K562 (cell line): ENCODE measurements around the gene EGLN3. TPM values are rescaled to one million over a fixed set of nuclear protein-coding genes. Genes with fewer than 3 reads are reported as not detected.

ENCODE experiments used
- ATAC-seq: fragments of 200-7000 bp; cut with Tn5 transposase; 3 replicates; pipeline ENCODE4 v1.9.1; 2020; ENCODE audit warnings: moderate library complexity
- BruUV-seq: library from RNA; stranded (reverse); fragments of 400-500 nt; replicated peaks from 2 replicates; lab custom pipeline; 2021; lab: Mats Ljungman, UMichigan
- CTCF ChIA-PET: fragments of 300-600 bp; formaldehyde crosslinking; extraction: SDS; loops from one replicate; lab custom pipeline; 2021; ENCODE audit warnings: low intra/inter-chr PET ratio; lab: Yijun Ruan, JAX
- POLR2A ChIA-PET: fragments of 300-600, 350-650 bp; sonication (Branson Sonifier 250); formaldehyde crosslinking; extraction: SDS; loops from one replicate; lab custom pipeline; 2021; ENCODE audit warnings: antibody characterized with exemption, inconsistent platforms; lab: Yijun Ruan, JAX
- DNase-seq, 4 experiments: peaks; one replicate each; pipeline versions ENCODE4 v3.0.0 to v3.0.0-alpha.2; 2011 to 2018; ENCODE audit warnings: low spot score in 3 of 4, mixed read lengths in 3 of 4; ENCODE audit errors: extremely low read depth in 1 of 4
- FAIRE-seq: peaks from 2 replicates; lab custom pipeline; 2011; peaks lifted over from hg19 to GRCh38; lab: Jason Lieb, UNC
- H2AFZ ChIP-seq: 2 replicates; pipeline ENCODE4 v1.6.0; 2011; ENCODE audit warnings: low read depth, low read length, control low read depth, inconsistent platforms
- H3K27ac ChIP-seq: fragments of 200-600 bp; 3 replicates; pipeline ENCODE4 v1.8.0; 2011; ENCODE audit warnings: low read depth, mild to moderate bottlenecking, control low read depth, inconsistent platforms, low read length, moderate library complexity, mixed read lengths; ENCODE audit errors: extremely low read depth
- H3K27me3 ChIP-seq, 2 experiments: fragments of 300-600 bp in 1 of 2; 2 replicates in 1 of 2; 3 replicates in 1 of 2; pipeline versions ENCODE4 v1.6.0 to v1.8.0; 2011; ENCODE audit warnings: inconsistent platforms in 2 of 2, low read length in 2 of 2, mild to moderate bottlenecking in 1 of 2, mixed read lengths in 1 of 2, moderate library complexity in 1 of 2; ENCODE audit not compliant: control insufficient read depth in 2 of 2, insufficient read depth in 2 of 2
- H3K36me3 ChIP-seq: fragments of 300-600 bp; 3 replicates; pipeline ENCODE4 v1.8.0; 2011; ENCODE audit warnings: mild to moderate bottlenecking, low read length, inconsistent platforms; ENCODE audit not compliant: control insufficient read depth, insufficient read depth
- H3K4me1 ChIP-seq, 2 experiments: fragments of 200-600 bp in 1 of 2; replicated peaks in 1 of 2; 2 replicates in 1 of 2; 3 replicates in 1 of 2; pipeline versions ENCODE4 v1.5.1 to v1.8.0; 2011; ENCODE audit warnings: inconsistent platforms in 2 of 2, low read length in 2 of 2, mild to moderate bottlenecking in 1 of 2, mixed read lengths in 1 of 2, moderate library complexity in 1 of 2; ENCODE audit not compliant: control insufficient read depth in 2 of 2, insufficient read depth in 2 of 2
- H3K4me2 ChIP-seq: 2 replicates; pipeline ENCODE4 v1.6.1; 2011; ENCODE audit warnings: low read length, control low read depth, inconsistent platforms, mixed read lengths; ENCODE audit not compliant: insufficient read depth
- H3K4me3 ChIP-seq: fragments of 200-600 bp; sonication (generic), shearing (Covaris generic); 2 replicates; pipeline ENCODE4 v1.5.1; 2016; ENCODE audit warnings: control low read depth, inconsistent platforms
- H3K79me2 ChIP-seq: fragments of 200-600 bp; 3 replicates; pipeline ENCODE4 v1.8.0; 2011; ENCODE audit warnings: low read length, inconsistent platforms; ENCODE audit not compliant: control insufficient read depth, insufficient read depth
- H3K9ac ChIP-seq, 2 experiments: 2 replicates each; pipeline versions ENCODE4 v1.6.0 to v1.6.1; 2011; ENCODE audit warnings: low read depth in 2 of 2, low read length in 2 of 2, control low read depth in 1 of 2, inconsistent platforms in 1 of 2, mild to moderate bottlenecking in 1 of 2, mixed read lengths in 1 of 2; ENCODE audit not compliant: insufficient read depth in 1 of 2
- H3K9me1 ChIP-seq: one replicate; pipeline ENCODE4 v1.6.0; 2011; ENCODE audit warnings: inconsistent platforms, mild to moderate bottlenecking, low read length, moderate library complexity; ENCODE audit not compliant: control insufficient read depth, insufficient read depth
- H3K9me3 ChIP-seq: replicated peaks from 2 replicates; pipeline ENCODE4 v1.5.1; 2011; ENCODE audit warnings: low read depth, low read length, inconsistent platforms; ENCODE audit not compliant: control insufficient read depth, insufficient read depth
- H4K20me1 ChIP-seq: replicated peaks from 2 replicates; pipeline ENCODE4 v1.6.1; 2011; ENCODE audit warnings: low read length, inconsistent platforms, mixed read lengths; ENCODE audit not compliant: control insufficient read depth, insufficient read depth
- CHD4 ChIP-seq: fragments of 200-600 bp; sonication (generic); IDR thresholded peaks from 3 replicates; pipeline ENCODE4 v1.6.1; 2012; ENCODE audit warnings: low read depth, mild to moderate bottlenecking, mixed read lengths, low read length, inconsistent platforms; ENCODE audit not compliant: insufficient read depth, insufficient replicate concordance, poor library complexity, severe bottlenecking
- COPS2 ChIP-seq: fragments of 450-650 bp; conservative IDR thresholded peaks from 2 replicates; pipeline ENCODE4 v1.6.1; 2016; ENCODE audit warnings: mild to moderate bottlenecking, moderate library complexity
- ESRRA ChIP-seq: fragments of 450-650 bp; IDR thresholded peaks from 2 replicates; pipeline ENCODE4 v1.6.1; 2014; ENCODE audit warnings: low read depth, mild to moderate bottlenecking, moderate library complexity, borderline replicate concordance
- L3MBTL2 ChIP-seq: fragments of 450-650 bp; IDR thresholded peaks from 2 replicates; pipeline ENCODE4 v1.6.1; 2016; ENCODE audit warnings: mild to moderate bottlenecking, moderate library complexity
- NELFE ChIP-seq: IDR thresholded peaks from 2 replicates; pipeline ENCODE4 v1.6.1; 2011; ENCODE audit warnings: mild to moderate bottlenecking; ENCODE audit not compliant: insufficient read depth, insufficient read length
- PPARD ChIP-seq: fragments of 250-450 bp; sonication (Bioruptor Pico); IDR thresholded peaks from 2 replicates; pipeline ENCODE4 v1.8.0; 2022; ENCODE audit warnings: inconsistent platforms, mild to moderate bottlenecking, moderate library complexity
- PRPF4 ChIP-seq: fragments of 200-400 bp; formaldehyde crosslinking; IDR thresholded peaks from one replicate; pipeline ENCODE4 v1.6.1; 2017; ENCODE audit warnings: low read length, low read depth, mild to moderate bottlenecking; ENCODE audit not compliant: insufficient read depth, poor library complexity, severe bottlenecking
- WGBS: fragments of 100-300 bp; shearing (Covaris generic); methylation state at CpG from one replicate; pipeline ENCODE4 v1.1.6; 2016; ENCODE audit warnings: low coverage, mixed read lengths; ENCODE audit not compliant: insufficient coverage; ENCODE audit errors: missing lambda C conversion rate; 5-methylcytosine and 5-hydroxymethylcytosine counted together
- in situ Hi-C: fragments of 300-500 bp; cut with MboI; formaldehyde crosslinking; loops from 4 replicates; pipeline ENCODE4 v1.15.0; 2018; ENCODE audit warnings: inconsistent platforms, mixed read lengths
- intact Hi-C: fragments of 100-400 bp; cut with micrococcal nuclease; formaldehyde crosslinking; loops from 2 replicates; pipeline ENCODE4 v1.14.2; 2022
- polyA plus RNA-seq, 8 experiments: library from polyadenylated mRNA; depleted of rRNA in 4 of 8; stranded (reverse) in 5 of 8; unstranded in 3 of 8; fragments of >200 nt; fragmentation: Nextera tagmentation in 2 of 8; fragmentation: Illumina TruSeq in 1 of 8; extraction: Ambion mirVana in 2 of 8; extraction: Trizol in 1 of 8; gene quantifications; 2 replicates each; pipeline versions ENCODE4 v1.2.1 to v1.2.3, GENCODE V29; 2011 to 2014; ENCODE audit warnings: inconsistent platforms in 1 of 8, missing spikeins in 1 of 8
- total RNA-seq, 7 experiments: library from RNA; depleted of rRNA in 6 of 7; stranded (reverse); fragments of >200 nt in 6 of 7; fragmentation: Illumina TruSeq in 2 of 7; extraction: Trizol in 2 of 7; gene quantifications; 2 replicates each; pipeline versions ENCODE4 v1.2.1 to v1.2.3, GENCODE V29; 2011 to 2021; ENCODE audit warnings: low replicate concordance in 1 of 7
- TF ChIP-seq, protein P1 (sequence below), 2 experiments: fragments of 450-650 bp in 1 of 2; IDR thresholded peaks; 2 replicates each; pipeline ENCODE4 v1.6.1; 2011 to 2017; ENCODE audit warnings: low read depth in 2 of 2, antibody characterized with exemption in 1 of 2, borderline replicate concordance in 1 of 2, low read length in 1 of 2, mild to moderate bottlenecking in 1 of 2, mixed read lengths in 1 of 2; ENCODE audit not compliant: control insufficient read depth in 1 of 2
- TF ChIP-seq, protein P2 (sequence below): fragments of 250-450 bp; sonication (Bioruptor Pico); IDR thresholded peaks from 2 replicates; pipeline ENCODE4 v1.8.0; 2022; ENCODE audit warnings: inconsistent platforms

The EGLN3 gene
- total and polyA plus RNA-seq, 9 of the 15 experiments (the other 6 are each of a cell fraction or from before 2014, with no cell fraction given): 2.5 to 87.6 (median 5.8) TPM

DNA sequence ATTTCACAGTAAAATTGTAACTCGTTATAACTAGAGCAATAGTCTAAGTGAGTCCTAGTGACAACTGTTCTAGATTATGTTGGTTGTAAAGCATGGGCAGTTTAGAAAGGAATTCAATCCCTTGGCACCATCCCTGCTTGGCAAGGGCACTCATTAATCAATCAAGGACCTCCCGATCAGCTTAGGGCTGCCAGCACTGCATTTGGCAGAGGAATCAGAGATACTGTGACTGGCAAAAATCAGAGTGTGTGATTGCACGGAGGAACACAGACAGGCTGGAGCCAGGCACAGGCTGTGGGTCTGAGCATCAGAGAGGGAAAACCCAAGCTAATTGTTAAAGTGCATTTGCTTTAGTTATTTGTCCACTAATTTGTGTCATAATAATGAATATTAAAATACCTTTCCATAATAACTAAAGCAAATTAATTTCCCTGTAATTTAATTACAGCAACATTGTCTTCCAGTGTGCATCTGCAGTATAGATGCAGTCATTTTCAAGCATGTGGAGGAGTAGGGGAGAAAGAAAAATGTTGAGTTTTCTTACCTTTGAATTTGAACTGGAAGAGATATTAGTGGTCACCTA is 3.2 kb upstream of the EGLN3 start:
- ChIA-PET CTCF (no interaction called here), POLR2A (interaction anchor here (0.6 to 1.0 kb wide), 2 partner anchors 10 to 90 kb away, joined by 3 to 4 read pairs; no protein-coding TSS in a partner anchor)
- no peak for ATAC-seq
- H3K4me3 ChIP-seq: no peak overlapping the region
- H3K36me3 ChIP-seq: no peaks in the 10 kb centered on the region; the same call in 2 of the 3 replicates
- no peak for FAIRE-seq
- H4K20me1 ChIP-seq: 0 out of 2 replicates have a peak, but pooled peaks cover 6% of the 10 kb centered on the region
- no peaks in the 10 kb centered on the region for H3K27me3 ChIP-seq
- H3K9me3 ChIP-seq: no peaks in the 10 kb centered on the region
- H3K4me1 ChIP-seq: peaks cover 11 to 15% of the 10 kb centered on the region in 2 experiments; a peak in 4 of 5 replicates
- no TSS peak for BruUV-seq
- peaks cover 18% of the 10 kb centered on the region for H3K79me2 ChIP-seq
- no peak overlapping the region for H3K9ac ChIP-seq
- no peak for DNase-seq
- TF ChIP-seq L3MBTL2 (no peak), COPS2 (no peak)
- no peak overlapping the region for H2AFZ ChIP-seq
- no peak overlapping the region for H3K4me2 ChIP-seq
- H3K9me1 ChIP-seq: no peaks in the 10 kb centered on the region
- WGBS: 30% methylated on average over 2 of the region's 3 CpGs
- in situ Hi-C loops (no loop called here), intact Hi-C loops (no loop called here)
- H3K27ac ChIP-seq: no peak overlapping the region

DNA sequence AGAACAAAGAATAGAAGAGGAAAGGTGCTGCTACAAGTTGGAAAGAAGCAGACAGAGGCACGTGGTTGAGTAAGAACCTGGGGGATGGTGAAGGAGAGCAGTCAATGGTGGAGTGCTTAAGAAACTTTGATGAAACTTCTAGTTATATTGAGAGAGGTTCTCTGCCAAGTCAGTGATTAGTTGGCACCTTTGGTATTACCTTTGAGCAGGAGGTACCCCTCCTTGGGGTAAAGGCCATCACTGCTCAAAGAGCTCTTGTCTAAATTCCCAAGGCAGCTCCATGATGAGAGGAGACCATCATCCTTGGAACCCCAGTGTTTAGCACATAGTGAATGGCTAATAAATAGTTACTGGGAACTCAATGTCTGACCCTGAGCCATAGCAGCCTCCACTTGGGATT is 1.7 kb upstream of the EGLN3 start:
- Histone ChIP-seq H3K79me2 (peaks cover 33% of the 10 kb centered on the region), H3K36me3 (no peaks in the 10 kb centered on the region; the same call in 2 of the 3 replicates), H3K27ac (no peak overlapping the region), H3K9me1 (no peaks in the 10 kb centered on the region), H3K9ac (no peak overlapping the region), H3K4me2 (no peak overlapping the region), H3K27me3 (no peaks in the 10 kb centered on the region), H3K9me3 (no peaks in the 10 kb centered on the region), H3K4me1 (peaks cover 6 to 11% of the 10 kb centered on the region in 2 experiments; a peak in 4 of 5 replicates), H3K4me3 (no peak overlapping the region), H2AFZ (no peak overlapping the region), H4K20me1 (0 out of 2 replicates have a peak, but pooled peaks cover 6% of the 10 kb centered on the region)
- in situ Hi-C loops: no loop called here
- ChIA-PET CTCF (no interaction called here), POLR2A (interaction anchor here (0.9 to 1.3 kb wide), 4 partner anchors 12 to 146 kb away, joined by 3 to 5 read pairs (median 4); no protein-coding TSS in a partner anchor)
- ATAC-seq (no peak), FAIRE-seq (no peak), DNase-seq (no peak)
- no TSS peak for BruUV-seq
- intact Hi-C loops: no loop called here
- WGBS: 78% methylated on average over 1 of the region's 1 CpG
- TF ChIP-seq PRPF4 (no peak), ESRRA (no peak), NELFE (no peak), PPARD (CRISPR knock-in tag) (no peak), CHD4 (no peak)
- TF ChIP-seq, protein P1, sequence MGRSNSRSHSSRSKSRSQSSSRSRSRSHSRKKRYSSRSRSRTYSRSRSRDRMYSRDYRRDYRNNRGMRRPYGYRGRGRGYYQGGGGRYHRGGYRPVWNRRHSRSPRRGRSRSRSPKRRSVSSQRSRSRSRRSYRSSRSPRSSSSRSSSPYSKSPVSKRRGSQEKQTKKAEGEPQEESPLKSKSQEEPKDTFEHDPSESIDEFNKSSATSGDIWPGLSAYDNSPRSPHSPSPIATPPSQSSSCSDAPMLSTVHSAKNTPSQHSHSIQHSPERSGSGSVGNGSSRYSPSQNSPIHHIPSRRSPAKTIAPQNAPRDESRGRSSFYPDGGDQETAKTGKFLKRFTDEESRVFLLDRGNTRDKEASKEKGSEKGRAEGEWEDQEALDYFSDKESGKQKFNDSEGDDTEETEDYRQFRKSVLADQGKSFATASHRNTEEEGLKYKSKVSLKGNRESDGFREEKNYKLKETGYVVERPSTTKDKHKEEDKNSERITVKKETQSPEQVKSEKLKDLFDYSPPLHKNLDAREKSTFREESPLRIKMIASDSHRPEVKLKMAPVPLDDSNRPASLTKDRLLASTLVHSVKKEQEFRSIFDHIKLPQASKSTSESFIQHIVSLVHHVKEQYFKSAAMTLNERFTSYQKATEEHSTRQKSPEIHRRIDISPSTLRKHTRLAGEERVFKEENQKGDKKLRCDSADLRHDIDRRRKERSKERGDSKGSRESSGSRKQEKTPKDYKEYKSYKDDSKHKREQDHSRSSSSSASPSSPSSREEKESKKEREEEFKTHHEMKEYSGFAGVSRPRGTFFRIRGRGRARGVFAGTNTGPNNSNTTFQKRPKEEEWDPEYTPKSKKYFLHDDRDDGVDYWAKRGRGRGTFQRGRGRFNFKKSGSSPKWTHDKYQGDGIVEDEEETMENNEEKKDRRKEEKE (IDR thresholded peaks at IDR 0.05; ENCODE audit: borderline replicate concordance in 1 of 2, control insufficient read depth in 1 of 2, low read depth in 2 of 2, low read length in 1 of 2): no peak
- TF ChIP-seq, protein P2, sequence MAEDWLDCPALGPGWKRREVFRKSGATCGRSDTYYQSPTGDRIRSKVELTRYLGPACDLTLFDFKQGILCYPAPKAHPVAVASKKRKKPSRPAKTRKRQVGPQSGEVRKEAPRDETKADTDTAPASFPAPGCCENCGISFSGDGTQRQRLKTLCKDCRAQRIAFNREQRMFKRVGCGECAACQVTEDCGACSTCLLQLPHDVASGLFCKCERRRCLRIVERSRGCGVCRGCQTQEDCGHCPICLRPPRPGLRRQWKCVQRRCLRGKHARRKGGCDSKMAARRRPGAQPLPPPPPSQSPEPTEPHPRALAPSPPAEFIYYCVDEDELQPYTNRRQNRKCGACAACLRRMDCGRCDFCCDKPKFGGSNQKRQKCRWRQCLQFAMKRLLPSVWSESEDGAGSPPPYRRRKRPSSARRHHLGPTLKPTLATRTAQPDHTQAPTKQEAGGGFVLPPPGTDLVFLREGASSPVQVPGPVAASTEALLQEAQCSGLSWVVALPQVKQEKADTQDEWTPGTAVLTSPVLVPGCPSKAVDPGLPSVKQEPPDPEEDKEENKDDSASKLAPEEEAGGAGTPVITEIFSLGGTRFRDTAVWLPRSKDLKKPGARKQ (CRISPR knock-in tag): no peak
